NCI-H2171 (cell line): Measurements from ENCODE around the gene CPLX1.
"Not testable (repeated sequence)": the region's sequence is repeated elsewhere in the genome, so short reads cannot be mapped to it uniquely, and the experiment has no call there.

Experiments
- DNase-seq: peaks from one replicate; lab custom pipeline; 2025; lab: John Stamatoyannopoulos, UW

CPLX1 gene

GRCh38 chr4:791898-792625 is 33.9 kb downstream of the CPLX1 start:
- no peak for DNase-seq

GRCh38 chr4:791252-791897 is 34.6 kb downstream of the CPLX1 start:
- DNase-seq = no peak

- no peak for DNase-seq
Measured at GRCh38 chr4:790466-790820, 35.5 kb downstream of the CPLX1 start.

GRCh38 chr4:789571-790465 is 36.1 kb downstream of the CPLX1 start:
- DNase-seq = no peak

- no peak for DNase-seq
Measured at GRCh38 chr4:788636-789297, 37.2 kb downstream of the CPLX1 start.

- no peak for DNase-seq
Measured at GRCh38 chr4:788006-788635, 37.8 kb downstream of the CPLX1 start.

GRCh38 chr4:787561-787981 is 38.4 kb downstream of the CPLX1 start:
- DNase-seq = no peak

GRCh38 chr4:786861-787300 is 39.0 kb downstream of the CPLX1 start:
- DNase-seq = no peak

GRCh38 chr4:786074-786741 is 39.7 kb downstream of the CPLX1 start:
- DNase-seq = no peak

- DNase-seq = no peak
Measured at GRCh38 chr4:785332-786073, 40.4 kb downstream of the CPLX1 start.

- DNase-seq = no peak
Measured at GRCh38 chr4:784401-785331, 41.3 kb downstream of the CPLX1 start.

GRCh38 chr4:781493-782216 is 44.3 kb downstream of the CPLX1 start:
- DNase-seq = peak; percentile 85

GRCh38 chr4:780716-781492 is 45.0 kb downstream of the CPLX1 start:
- DNase-seq = no peak

GRCh38 chr4:780255-780654 is 45.7 kb downstream of the CPLX1 start:
- DNase-seq = not testable (repeated sequence)

GRCh38 chr4:779555-779954 is 46.4 kb downstream of the CPLX1 start:
- DNase-seq = no peak

GRCh38 chr4:777520-778262 is 48.2 kb downstream of the CPLX1 start:
- no peak for DNase-seq
